ENCODE results near the gene RTL10. TPM values are rescaled to one million over a fixed set of nuclear protein-coding genes. Genes with fewer than 3 reads are reported as not detected.

The RTL10 gene
- total and polyA plus RNA-seq, 2 of the 4 experiments (the other 2 are of a cell fraction) = 8.6 to 12.1 TPM

Other genes starting within 250 kb of the RTL10 start
- gene SEPTIN5, start 140.4 kb downstream of the RTL10 start, total RNA-seq (2012; rRNA removed) = 16.8 and 17.2 TPM in 2 replicates
- 20.7 and 22.3 TPM in 2 replicates for gene SEPTIN5, start 140.4 kb downstream of the RTL10 start, polyA plus RNA-seq (2012; rRNA removed)
- gene GP1BB, start 131.3 kb downstream of the RTL10 start, total RNA-seq (2012; rRNA removed) = 0.18 and 0.28 TPM in 2 replicates
- 1.5 and 4.6 TPM in 2 replicates for gene GP1BB, start 131.3 kb downstream of the RTL10 start, polyA plus RNA-seq (2012; rRNA removed)
- gene TBX1, start 94.1 kb downstream of the RTL10 start, total RNA-seq (2012; rRNA removed) = not detected in 2 replicates
- 0.03 and 0.13 TPM in 2 replicates for gene TBX1, start 94.1 kb downstream of the RTL10 start, polyA plus RNA-seq (2012; rRNA removed)
- 1.7 and 2.5 TPM in 2 replicates for gene GNB1L, start within 50 bp of the RTL10 start, total RNA-seq (2012; rRNA removed)
- gene GNB1L, start within 50 bp of the RTL10 start, polyA plus RNA-seq (2012; rRNA removed) = 4.4 and 5.5 TPM in 2 replicates
- 175 and 202 TPM in 2 replicates for gene COMT, start 86.9 kb upstream of the RTL10 start, total RNA-seq (2012; rRNA removed)
- gene COMT, start 86.9 kb upstream of the RTL10 start, polyA plus RNA-seq (2012; rRNA removed) = 296 and 347 TPM in 2 replicates
- 14.7 and 15.6 TPM in 2 replicates for gene TXNRD2, start 86.9 kb upstream of the RTL10 start, total RNA-seq (2012; rRNA removed)
- gene TXNRD2, start 86.9 kb upstream of the RTL10 start, polyA plus RNA-seq (2012; rRNA removed) = 25.7 and 28.4 TPM in 2 replicates
- 8.6 and 12.2 TPM in 2 replicates for gene ARVCF, start 161.9 kb upstream of the RTL10 start, total RNA-seq (2012; rRNA removed)
- gene ARVCF, start 161.9 kb upstream of the RTL10 start, polyA plus RNA-seq (2012; rRNA removed) = 14.1 and 18.1 TPM in 2 replicates
- gene TANGO2, start 166.2 kb upstream of the RTL10 start, total RNA-seq (2012; rRNA removed) = 60.5 and 75.1 TPM in 2 replicates
- gene TANGO2, start 166.2 kb upstream of the RTL10 start, polyA plus RNA-seq (2012; rRNA removed) = 43.2 and 45.1 TPM in 2 replicates
- 16.7 and 22.8 TPM in 2 replicates for gene DGCR8, start 225.4 kb upstream of the RTL10 start, total RNA-seq (2012; rRNA removed)
- gene DGCR8, start 225.4 kb upstream of the RTL10 start, polyA plus RNA-seq (2012; rRNA removed) = 21.5 and 25.3 TPM in 2 replicates